T-helper 2 cell (primary cell): ENCODE measurements around the gene C10orf71.

Source experiments
- DNase-seq, 5 experiments: peaks; one replicate each; pipeline versions ENCODE4 v3.0.0 to v3.0.0-alpha.2; 2012 to 2022

Gene C10orf71

DNA sequence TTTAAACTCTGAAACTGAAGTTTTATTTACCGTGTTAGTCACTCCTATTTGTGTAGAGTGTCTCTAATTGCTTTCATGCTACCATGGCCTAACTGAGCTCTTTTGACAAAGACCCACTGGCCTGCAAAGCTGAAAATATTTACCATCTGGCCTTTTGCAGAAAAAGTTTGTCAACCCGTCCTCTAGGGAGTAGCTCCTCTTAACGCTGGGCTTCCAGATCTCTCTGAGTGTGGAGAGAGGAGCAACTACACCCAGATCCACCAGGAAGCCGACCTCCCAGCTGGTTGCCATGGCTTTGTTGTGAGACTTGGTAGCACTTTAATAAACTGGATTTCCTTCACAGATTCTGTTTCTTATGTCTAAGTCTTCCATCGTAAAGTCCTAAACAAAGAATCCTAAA, 4.2 kb upstream of the C10orf71 start:
- no peak for DNase-seq

- no peak for DNase-seq
These were observed 3.7 kb upstream of the C10orf71 start for GRCh38 chr10:49295297-49295696.

GRCh38 chr10:49296382-49296781, 2.6 kb upstream of the C10orf71 start:
- no peak for DNase-seq

- no peak for DNase-seq
These were observed 2.1 kb upstream of the C10orf71 start for GRCh38 chr10:49296836-49297235.

- no peak for DNase-seq
These were observed 926 bp upstream of the C10orf71 start for GRCh38 chr10:49297818-49298670.

DNA sequence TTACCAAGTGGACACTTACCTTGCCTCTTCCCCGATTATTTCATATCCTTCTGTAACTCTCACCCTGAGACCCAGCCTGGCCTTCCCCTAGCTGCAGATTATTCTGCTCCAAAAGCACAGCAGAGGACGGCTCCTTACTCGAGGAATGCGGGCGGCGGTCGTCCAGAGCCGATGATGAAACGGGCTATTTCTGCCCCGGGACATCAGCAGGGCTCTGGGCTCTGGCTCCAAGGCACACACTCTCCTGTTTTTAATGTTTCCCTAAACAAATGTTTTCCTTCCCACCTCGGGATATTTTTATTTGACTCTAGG, 343 bp upstream of the C10orf71 start:
- no peak for DNase-seq

DNA sequence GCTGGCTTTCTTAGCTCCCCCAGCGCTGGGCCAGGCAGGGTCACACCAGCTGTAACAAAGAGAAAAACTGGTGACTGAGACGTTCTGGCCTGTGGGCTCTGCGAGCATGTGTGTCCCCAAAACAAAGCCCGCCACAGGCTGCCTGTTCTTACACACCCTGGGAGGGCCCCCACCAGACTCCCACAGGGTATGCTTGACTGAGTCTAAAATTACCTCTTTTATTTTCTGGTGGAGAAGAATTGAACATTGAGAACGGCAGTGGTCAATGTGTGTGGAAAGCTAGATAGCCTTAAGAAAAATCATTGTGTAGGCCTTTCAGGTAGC, 808 bp downstream of the C10orf71 start:
- no peak for DNase-seq

DNA sequence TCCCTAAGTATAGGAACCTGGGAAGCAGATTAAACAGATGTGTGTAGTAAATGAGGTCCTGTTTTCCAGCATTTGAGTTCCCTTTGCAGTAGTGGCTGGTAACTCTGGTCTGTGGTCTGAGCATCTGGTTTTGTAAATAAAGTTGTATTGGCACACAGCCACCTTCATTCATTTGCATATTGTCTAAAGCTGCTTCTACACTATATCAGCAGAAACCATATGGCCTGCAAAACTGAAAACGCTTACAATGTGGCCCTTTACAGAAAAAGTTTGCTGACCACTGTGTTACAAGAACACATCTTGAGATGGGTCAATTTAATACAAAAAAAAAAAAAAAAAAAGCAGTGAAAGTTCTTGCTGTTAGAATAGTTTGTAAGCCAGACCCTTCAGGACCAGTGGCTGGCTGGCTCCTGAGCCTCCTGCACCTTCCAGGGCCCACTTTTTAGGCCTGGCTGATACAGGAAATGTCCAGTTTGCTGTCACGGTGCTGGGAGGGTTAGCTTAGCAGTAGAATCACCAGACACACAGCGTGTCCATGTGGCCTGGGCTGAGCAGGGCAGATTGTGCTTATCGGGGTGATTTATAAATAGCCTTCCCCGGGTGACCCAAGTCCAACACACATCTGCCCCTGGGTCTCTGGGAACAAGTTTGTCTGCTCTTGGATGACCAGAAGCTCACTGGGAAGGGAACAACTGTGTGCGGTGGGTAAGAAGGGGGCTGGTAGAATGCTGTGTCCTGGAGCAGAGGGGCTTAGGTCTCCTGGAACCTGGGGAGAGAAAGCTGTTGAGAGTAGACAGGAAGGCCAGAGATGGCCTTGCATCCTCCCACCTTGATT, 1.4 kb downstream of the C10orf71 start:
- no peak for DNase-seq

- DNase-seq: no peak
These were observed 2.3 kb downstream of the C10orf71 start for GRCh38 chr10:49301302-49301701.

DNA sequence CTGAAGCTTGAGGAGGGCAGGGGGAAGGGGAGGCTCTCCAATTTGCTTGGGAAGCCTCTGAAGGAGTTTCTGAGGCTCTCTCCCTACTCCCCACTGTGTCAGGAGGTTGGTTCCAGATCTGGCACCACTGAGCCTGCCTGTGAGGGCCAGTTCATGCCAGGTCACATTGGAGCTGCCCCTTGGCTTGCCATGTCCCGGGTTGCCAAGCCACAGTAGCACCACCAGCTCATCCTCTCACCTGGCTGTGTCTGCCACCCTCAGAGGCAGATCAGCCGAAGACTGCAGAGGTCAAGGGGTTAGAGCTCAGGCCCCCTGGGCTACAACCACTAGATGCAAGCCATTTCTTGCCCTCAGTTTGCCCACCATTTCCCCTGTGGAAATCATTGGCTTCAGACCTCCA, 3.1 kb downstream of the C10orf71 start:
- no peak for DNase-seq

- DNase-seq: no peak
These were observed 4.7 kb downstream of the C10orf71 start for GRCh38 chr10:49303711-49304110.

GRCh38 chr10:49304137-49304536, 5.2 kb downstream of the C10orf71 start:
- DNase-seq: no peak

- no peak for DNase-seq
These were observed 9.0 kb downstream of the C10orf71 start for GRCh38 chr10:49307921-49308320.

DNA sequence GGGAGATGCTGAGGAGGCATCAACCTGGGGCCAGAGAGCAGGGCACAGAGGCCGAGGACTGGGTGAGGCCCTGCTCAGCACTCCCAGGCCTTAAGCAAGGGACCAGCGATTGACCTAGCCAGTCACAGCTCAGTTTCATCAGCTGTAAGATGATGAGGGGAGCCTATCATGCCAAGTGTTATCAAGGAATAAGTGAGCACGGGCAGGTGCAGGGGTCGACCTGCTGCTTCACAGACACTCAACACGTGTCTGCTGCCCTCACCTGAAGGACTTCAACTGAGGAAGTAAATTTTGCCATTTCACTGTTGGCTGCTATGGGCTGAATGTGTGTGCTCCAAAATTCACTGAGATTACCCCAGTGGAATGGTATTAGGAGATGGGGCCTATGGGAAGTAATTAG, 9.9 kb downstream of the C10orf71 start:
- no peak for DNase-seq

GRCh38 chr10:49309691-49310411, 10.9 kb downstream of the C10orf71 start:
- DNase-seq: peak in 2 of 5 experiments; percentile 24 to 48

DNA sequence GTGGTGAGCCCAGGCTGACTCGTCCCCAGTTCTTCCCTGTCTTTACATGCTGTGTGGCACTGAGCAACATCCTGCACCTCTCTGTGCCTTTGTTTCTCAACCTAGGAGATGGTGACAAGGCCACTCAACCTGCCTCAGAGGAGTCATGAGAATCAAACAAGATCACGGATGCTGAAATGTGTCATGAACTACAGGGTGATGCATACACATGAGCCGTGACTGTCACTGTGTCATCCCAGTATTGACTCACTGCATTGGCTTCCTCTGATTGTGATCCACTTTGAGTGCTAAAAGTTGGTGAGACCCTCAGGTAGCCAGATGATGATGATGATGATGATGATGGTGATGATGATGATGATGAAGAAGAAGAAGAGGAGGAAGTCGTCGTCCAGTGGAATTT, 11.5 kb downstream of the C10orf71 start:
- DNase-seq: peak in 1 of 5 experiments; percentile 33

- DNase-seq: no peak
These were observed 12.1 kb downstream of the C10orf71 start for GRCh38 chr10:49310901-49311554.

GRCh38 chr10:49311555-49312236, 12.7 kb downstream of the C10orf71 start:
- no peak for DNase-seq

DNA sequence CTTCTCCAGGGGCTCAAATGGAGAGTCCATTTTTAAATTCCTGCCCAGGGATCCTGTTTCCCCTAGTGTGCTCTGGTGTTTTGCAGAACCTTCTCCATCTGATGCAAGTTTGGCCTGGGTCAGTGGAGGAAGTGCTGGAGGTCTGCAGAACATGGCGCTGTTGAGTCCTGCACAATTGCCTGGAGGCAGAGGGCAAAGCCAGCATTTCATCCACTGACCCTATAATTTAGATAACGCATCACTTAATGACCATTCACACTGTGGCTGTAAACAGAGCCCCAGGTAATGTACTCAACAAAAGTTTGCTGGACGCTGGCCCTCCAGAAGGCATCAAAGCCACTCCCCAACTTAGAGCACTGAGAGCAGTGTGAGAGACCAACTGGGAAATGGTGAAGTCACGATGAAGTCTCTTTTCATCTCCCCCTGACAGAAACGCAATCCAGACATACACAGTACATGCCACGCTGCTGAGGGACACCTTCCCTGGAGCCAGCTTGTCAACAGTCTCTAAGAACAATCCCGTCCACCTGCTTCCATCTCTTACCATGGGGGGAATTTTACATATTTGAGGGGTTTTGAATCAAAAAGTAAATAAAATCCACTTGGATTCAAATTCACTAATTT, 13.4 kb downstream of the C10orf71 start:
- DNase-seq: no peak

- no peak for DNase-seq
These were observed 14.6 kb downstream of the C10orf71 start for GRCh38 chr10:49313501-49314070.

DNA sequence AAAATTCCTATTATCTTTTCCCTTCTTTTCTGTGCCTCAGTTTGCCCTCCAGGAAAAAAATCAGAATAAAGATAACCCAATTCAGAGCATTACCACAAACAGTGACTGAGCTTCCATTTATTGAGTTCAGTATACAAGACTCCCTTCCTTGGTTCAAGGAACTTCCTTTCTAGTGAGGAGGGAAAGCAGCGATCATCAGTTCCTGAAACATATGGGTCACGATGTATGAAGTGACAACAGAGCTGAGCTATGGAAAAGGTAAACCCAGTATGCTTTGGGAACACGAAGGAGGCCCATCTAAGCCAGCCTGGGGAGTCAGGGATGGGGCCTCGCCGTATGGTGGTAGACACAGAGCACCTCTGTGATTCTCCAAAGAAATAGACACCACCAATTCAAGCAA, 15.8 kb downstream of the C10orf71 start:
- DNase-seq: no peak

DNA sequence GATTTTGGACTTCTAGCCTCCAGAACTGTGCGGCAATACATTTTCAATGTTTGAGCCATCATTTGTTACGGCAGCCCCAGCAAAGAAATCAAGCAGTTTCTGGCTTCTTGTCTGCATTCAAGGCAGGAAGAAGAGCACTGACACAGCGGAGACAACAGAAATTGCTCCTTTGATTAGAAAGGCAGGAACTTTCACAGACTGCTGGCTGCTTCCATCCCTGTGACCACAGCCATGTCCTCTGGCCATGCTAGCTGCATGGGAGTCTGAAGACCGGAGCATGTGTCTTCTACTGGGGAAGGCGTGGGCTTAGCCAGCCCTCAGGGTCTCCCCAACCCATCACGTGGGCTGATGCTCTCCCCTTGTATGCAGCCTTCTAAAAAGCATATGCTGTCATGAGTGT, 19.1 kb downstream of the C10orf71 start:
- DNase-seq: no peak
